Sigmoid colon (tissue), 4 donors: ENCODE measurements around the gene MTTP.

Experiments used
- CTCF ChIP-seq, 4 experiments: fragments of 450-650 bp in 3 of 4; fragments of 200-600 bp in 1 of 4; IDR thresholded peaks; one replicate each; pipeline ENCODE4 v1.5.1; 2016 to 2019; ENCODE audit warnings: antibody characterized with exemption in 4 of 4, mild to moderate bottlenecking in 3 of 4, moderate library complexity in 2 of 4
- EP300 ChIP-seq, 4 donors: sonication (generic); formaldehyde crosslinking; IDR thresholded peaks; one replicate each; pipeline ENCODE4 v1.6.1; 2017; ENCODE audit warnings: antibody characterized with exemption in 4 of 4

- TF ChIP-seq EP300 (IDR thresholded peaks at IDR 0.05): no peak
- TF ChIP-seq CTCF (IDR thresholded peaks at IDR 0.05): no peak
Measured at GRCh38 chr4:99669084-99669483, 94.5 kb downstream of the MTTP start.
